22Rv1 (cell line): Measurements from ENCODE around the gene CCDC30.

Experiments
- ZFX ChIP-seq: fragments of 450-650 bp; IDR thresholded peaks from 2 replicates; pipeline ENCODE4 v1.6.1; 2017; ENCODE audit warnings: antibody characterized with exemption, borderline replicate concordance
- TF ChIP-seq, protein P1 (sequence below): fragments of 450-650 bp; IDR thresholded peaks from 2 replicates; pipeline ENCODE4 v1.5.1; 2017; ENCODE audit warnings: mild to moderate bottlenecking

DNA sequence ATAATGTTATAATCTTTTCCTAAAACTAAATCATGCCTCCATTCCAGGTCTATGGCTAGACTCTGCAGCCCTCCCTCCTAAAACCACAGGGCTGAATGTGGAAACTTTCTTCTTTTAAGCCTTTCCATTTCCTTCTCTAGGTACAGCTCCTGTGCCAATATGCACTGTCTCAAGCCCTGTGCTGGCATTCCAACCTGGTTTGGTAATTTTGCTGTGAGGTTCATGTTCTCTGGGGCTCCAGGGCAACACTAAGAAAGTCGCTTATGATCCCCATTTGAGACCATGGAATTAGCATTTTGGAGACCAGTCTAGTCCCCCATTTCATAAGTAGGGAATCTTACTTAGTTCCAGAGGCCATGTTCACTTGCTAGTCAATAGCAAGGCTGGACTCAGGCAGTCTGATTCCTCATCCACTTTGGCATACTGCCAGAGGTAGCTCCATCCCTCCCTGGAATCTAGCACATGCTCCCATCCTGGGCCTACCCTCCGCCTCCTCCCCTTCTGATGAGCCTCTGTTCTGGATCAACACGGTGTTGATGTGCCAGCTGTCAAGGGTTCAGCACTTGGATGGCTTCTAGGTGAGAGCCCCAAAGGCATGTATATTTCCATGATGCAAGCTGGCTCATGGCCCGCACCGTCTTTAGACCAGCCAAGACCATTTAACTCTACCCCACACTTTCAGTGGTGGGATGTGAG, 43.8 kb upstream of the CCDC30 start:
- TF ChIP-seq, protein P1, sequence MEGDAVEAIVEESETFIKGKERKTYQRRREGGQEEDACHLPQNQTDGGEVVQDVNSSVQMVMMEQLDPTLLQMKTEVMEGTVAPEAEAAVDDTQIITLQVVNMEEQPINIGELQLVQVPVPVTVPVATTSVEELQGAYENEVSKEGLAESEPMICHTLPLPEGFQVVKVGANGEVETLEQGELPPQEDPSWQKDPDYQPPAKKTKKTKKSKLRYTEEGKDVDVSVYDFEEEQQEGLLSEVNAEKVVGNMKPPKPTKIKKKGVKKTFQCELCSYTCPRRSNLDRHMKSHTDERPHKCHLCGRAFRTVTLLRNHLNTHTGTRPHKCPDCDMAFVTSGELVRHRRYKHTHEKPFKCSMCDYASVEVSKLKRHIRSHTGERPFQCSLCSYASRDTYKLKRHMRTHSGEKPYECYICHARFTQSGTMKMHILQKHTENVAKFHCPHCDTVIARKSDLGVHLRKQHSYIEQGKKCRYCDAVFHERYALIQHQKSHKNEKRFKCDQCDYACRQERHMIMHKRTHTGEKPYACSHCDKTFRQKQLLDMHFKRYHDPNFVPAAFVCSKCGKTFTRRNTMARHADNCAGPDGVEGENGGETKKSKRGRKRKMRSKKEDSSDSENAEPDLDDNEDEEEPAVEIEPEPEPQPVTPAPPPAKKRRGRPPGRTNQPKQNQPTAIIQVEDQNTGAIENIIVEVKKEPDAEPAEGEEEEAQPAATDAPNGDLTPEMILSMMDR, result no peak
- TF ChIP-seq ZFX, result no peak
